Measurements from ENCODE around the gene SFTPA2.
"Not testable (repeated sequence)": the region's sequence is repeated elsewhere in the genome, so short reads cannot be mapped to it uniquely, and the experiment has no call there.

The SFTPA2 gene

GRCh38 chr10:79560160-79560709, at the start of gene SFTPA2:
Gene SFTPA2 (minus strand): TSS chr10:79560407. CDS start chr10:79559483, 924 bp downstream.
- no peak for DNase-seq (ENCODE audit: low read depth)

DNA sequence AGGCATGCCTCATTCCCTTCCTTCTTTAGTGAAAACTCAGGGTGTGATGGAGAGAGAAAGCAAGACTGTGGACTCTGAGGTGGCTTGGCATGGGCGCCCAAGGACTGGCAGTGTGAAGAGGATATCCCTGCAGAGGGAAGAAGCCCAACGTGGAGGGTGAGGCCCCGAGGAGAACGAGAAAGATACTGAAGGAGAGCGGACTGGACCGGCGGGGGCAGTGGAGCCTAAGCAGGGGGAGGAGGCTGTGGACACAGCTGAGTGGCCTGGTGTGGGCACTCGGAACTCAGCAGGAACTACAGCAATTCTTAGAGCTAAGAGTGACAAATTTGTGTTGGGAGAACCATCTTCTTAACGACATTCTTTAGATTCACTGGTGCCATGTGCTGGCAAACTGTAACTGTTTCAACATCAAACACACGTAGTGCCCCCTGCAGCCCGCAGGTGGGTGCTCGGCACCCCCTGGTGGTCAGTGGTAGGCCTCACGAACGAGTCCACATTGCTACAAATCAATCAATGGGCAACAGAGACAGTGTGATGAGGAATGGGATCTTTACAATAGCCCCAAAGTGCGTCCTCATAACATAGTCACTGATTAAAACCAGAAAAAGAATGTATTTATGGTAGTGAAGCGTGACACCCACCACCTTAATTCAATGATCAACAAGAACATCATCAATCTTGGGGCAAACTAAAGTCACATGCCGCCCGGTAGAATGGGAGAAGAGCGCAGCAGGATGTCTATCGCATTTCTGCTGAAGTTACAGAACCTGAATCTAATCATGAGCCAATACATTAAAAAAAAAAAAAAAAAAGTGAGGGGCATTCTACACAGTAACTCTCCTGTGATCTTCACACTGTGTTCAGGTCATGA, 48.5 kb upstream of the SFTPA2 start:
- no peak for DNase-seq (ENCODE audit: low read depth)

- DNase-seq (ENCODE audit: low read depth), result no peak
These were observed 45.1 kb upstream of the SFTPA2 start for GRCh38 chr10:79605308-79605707.

GRCh38 chr10:79604294-79604693, 44.1 kb upstream of the SFTPA2 start:
- no peak for DNase-seq (ENCODE audit: low read depth)

- DNase-seq (ENCODE audit: low read depth), result no peak
These were observed 42.7 kb upstream of the SFTPA2 start for GRCh38 chr10:79602953-79603352.

- no peak for DNase-seq (ENCODE audit: low read depth)
These were observed 41.7 kb upstream of the SFTPA2 start for GRCh38 chr10:79601939-79602338.

DNA sequence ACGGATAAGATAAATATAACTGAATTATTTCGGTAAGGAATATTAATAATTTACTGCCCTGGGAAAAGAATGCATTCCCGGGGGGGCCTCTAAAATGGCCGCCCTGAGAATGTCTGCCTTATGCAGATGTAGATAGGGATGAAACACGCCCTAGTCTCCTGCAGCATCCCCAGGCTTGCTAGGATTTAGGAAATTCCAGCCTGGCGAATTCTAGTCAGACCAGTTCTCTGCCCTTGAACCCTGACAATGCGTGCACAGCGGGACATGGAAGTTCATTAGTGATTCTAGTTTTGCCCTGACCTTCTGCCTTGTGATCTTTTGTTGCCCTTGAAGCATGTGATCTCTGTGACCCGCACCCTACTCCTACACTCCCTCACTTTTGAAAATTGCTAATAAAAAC, 39.4 kb upstream of the SFTPA2 start:
- DNase-seq (ENCODE audit: low read depth), result not testable (repeated sequence)

GRCh38 chr10:79595510-79595909, 35.3 kb upstream of the SFTPA2 start:
- DNase-seq (ENCODE audit: low read depth), result no peak

DNA sequence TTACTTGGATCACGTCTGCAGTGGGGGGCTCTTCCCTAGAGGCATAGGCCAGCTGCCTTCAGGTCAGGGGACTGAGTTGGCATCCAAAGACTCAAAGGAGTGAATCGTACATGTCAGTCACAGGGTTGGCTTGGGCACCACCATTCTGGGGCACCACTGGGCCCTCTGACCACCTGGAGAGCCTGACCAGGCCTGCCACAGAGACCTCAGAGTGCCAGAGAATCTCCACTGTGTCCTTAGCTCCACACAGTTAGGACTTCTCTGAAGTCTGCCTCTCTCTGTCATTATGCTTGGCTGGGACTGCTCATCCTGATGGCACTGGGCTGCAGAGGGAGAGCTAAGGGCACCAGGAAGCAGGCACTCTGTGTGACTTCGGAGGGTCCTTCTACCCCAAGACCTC, 34.4 kb upstream of the SFTPA2 start:
- not testable (repeated sequence) for DNase-seq (ENCODE audit: low read depth)

DNA sequence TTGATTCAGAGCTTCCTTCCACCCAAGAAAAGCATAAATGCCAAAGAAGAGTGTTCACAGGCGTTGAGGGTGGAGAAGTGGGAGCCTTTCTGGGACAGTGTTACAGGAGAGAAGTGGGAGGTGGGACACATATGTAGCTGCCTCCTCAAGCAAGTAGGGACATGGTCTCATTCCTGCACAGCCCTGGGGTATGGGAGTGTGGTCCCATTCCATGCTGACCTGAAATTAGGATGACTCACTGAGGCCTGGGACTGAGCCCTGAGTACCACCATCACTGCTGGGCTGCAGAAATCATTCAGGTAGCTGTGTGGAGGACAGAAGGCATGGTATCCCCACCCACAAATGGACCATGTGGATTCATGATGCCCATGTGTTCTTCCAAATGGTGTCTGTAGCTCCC, 33.2 kb upstream of the SFTPA2 start:
- DNase-seq (ENCODE audit: low read depth), result no peak

DNA sequence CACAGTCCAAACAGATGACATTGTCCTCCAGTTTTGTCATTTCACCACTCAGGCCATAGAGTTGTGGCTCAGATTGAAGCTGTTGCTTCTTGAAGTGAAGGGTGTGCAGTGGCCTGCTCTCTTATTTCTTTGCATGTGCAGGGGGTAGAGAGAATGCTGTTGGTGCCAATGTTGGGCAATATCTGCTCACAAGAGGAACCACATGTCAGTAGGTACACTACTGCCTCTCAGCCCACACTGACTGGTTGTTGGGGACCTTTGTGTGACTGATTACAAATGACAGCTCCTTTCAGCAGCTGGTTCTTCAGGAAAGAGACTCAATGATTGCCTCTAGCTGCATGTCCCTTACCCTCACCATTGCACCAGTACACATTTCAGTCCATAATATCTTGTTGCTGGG, 28.6 kb upstream of the SFTPA2 start:
- DNase-seq (ENCODE audit: low read depth), result no peak

- no peak for DNase-seq (ENCODE audit: low read depth)
These were observed 26.7 kb upstream of the SFTPA2 start for GRCh38 chr10:79586933-79587332.

DNA sequence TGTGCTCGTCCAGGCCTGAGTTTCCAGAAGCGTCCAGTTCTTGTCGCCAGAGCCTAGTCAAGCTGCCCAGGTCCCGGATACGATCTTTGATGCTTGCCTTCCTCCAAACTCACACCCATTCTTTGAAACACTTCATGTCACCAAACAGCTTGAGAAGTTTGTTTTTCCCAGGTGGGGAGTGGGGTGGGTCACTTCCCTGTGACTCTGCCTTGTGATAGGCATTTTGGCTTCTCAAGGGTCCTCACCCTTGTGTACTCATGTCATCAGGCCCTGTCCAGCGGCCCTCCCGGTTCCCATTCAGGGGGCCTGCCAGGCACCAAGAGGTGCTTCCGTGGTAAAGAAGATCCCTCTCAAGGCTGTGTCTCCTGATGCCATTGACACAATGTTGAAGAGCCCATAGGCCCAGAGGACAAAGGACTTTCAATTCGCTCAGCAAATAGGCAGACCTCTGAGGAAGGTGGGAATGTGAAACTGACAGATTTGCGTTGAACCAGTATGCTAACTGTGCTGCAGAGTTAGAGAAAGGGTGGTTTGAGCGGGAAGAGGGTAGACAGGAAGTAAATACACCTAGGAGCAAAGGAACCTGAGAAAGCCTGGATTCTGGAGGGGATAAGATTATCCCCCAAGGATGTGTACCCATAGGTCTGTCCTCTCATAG, 25.8 kb upstream of the SFTPA2 start:
- DNase-seq (ENCODE audit: low read depth), result no peak

DNA sequence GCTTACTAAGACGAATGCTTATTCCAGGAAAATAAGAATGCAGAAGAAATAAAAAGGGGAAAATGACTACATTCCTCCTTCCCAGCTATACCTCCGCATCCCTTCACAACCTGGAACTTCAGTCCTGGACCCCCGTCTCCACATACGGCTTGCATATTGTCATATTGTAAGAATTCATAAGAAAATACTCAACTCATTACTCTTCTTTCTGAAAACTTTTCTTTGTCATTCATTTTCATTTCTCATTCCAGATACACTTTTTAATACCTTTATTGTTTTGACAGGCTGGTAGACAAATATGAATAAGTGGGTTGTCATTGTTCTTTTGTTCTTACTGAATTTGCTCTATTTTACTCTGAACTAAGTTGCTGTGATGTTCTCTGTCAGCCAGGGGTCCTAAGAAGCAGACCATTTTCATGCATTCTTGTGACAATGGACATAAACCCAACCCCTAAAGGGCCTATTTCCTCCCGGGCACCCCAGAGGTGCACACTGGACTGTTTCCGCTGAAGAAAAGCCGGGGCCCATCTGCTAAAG, 23.3 kb upstream of the SFTPA2 start:
- no peak for DNase-seq (ENCODE audit: low read depth)

DNA sequence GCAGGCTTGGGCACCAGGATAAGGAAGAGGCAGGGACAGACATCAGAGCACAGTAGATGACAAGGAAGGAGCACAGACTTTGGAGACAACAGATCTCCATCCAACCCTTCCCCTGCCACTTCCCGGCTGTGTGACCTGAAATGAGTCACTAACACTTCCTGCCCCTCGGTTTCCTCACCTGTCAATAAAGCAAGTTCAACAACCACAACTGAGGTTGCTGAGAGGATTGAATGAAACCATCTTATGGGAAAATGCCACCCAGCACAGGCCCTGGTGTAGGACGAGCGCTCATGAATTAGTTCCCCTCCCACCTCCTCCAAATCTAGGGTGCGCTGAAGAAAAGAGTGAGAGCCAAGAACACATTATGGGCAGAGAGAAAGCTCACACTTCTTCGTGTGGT, 22.7 kb upstream of the SFTPA2 start:
- not testable (repeated sequence) for DNase-seq (ENCODE audit: low read depth)

GRCh38 chr10:79582096-79582495, 21.9 kb upstream of the SFTPA2 start:
- DNase-seq (ENCODE audit: low read depth), result no peak

DNA sequence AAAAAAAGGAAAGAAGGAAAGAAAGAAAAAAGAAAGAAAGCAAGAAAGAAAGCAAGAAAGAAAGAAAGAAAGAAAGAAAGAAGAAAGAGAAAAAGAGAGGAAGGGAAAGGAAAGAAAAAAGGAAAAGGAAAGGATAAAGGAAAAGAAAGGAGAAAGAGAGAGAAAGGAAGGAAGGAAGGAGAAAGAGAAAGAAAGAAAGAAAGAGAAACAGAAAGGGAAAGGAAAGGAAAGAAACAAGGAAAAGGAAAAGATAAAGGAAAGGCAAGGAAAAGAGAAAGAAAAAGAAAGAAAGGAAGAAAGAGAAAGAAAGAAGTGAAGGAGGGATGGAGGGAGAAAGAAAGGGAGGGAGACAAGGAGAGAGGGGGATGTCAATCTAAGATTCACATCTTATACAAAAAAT, 20.8 kb upstream of the SFTPA2 start:
- DNase-seq (ENCODE audit: low read depth), result no peak

DNA sequence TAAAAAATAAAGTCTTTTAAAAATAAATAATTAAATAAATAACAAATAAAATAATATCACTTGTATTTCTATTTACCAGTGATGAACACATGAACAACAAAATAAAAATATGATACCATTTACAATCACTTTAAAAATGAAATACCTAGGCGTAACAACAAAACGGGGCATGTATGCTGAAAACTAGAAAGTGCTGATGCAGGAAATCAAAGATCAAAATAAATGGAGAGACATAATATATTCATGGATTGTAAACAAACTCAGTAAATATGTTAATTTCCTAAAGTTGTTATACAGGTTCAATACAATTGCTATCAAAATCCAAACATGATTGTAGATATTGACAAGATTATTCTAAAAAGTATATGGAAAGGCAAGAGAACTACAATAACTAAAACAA, 19.2 kb upstream of the SFTPA2 start:
- DNase-seq (ENCODE audit: low read depth), result no peak

- not testable (repeated sequence) for DNase-seq (ENCODE audit: low read depth)
These were observed 10.4 kb upstream of the SFTPA2 start for GRCh38 chr10:79570624-79571023.

DNA sequence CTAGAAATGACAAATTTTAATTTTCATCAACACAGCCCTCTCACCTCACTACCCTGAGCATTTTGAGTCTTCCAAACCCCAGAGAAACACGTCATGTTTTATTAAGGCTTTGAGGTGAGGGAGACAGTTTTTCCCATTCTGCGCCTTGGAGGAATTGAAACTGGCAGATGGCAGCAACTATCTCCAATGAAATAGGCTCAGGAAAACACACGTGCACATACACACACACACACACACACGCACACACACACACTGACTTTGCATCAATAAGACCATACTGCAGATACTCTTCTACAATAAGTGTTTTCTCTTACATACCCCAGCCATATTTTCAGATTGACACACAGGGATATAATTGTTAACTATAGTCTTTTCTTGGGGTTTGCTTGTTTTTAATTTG, 3.2 kb upstream of the SFTPA2 start:
- no peak for DNase-seq (ENCODE audit: low read depth)

DNA sequence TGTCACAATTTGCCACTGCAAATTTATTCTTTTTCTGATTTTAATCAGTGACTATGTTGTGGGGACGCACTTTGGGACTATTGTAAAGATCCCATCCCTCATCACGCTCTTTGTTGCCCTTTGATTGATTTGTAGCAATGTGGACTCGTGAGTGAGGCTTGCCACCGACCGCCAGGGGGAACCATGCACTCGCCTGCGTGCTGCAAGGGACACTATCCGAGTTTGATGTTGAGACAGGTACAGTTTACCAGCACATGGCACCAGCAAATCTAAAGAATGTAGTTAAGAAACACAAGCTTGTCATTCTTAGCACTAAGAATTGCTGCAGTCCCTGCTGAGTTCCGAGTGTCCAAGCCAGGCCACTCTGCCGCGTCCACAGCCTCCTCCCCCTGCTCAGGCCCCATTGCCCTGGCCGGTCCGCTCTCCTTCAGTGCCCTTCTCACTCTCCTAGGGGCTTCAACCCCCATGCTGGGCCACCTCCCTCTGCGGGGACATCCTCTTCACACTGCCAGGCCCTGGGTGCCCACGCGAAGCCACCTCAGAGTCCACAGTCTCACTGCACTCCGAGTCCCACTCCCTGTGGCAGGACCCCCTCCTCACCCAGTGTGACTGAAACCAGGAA, 2.0 kb upstream of the SFTPA2 start:
- DNase-seq (ENCODE audit: low read depth), result no peak

- DNase-seq (ENCODE audit: low read depth), result no peak
These were observed 1.1 kb upstream of the SFTPA2 start for GRCh38 chr10:79561257-79561656.

DNA sequence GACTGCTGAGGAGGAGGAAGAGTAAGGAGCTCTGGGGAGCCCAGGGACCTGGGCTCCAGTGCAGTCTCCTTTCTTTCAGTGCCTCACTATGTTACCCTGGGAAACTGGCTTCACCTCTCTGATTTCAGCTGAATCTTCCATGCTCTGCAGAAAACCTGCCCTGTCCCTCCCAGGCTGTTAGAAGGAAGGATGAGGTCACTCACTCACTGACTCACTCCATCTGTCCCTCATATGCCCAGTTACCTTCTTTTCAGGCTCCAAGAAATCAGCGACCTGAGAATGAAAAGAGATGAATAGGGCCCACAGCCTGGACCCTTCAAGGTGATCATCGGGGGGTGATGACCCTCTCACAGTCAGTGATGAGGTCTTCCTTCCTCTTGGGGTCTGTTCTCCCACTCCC, 481 bp downstream of the SFTPA2 start:
- DNase-seq (ENCODE audit: low read depth), result no peak

Data from non-pigmented ciliary epithelial cell (primary cell).